ENCODE results near the gene POLR2C.

DNA sequence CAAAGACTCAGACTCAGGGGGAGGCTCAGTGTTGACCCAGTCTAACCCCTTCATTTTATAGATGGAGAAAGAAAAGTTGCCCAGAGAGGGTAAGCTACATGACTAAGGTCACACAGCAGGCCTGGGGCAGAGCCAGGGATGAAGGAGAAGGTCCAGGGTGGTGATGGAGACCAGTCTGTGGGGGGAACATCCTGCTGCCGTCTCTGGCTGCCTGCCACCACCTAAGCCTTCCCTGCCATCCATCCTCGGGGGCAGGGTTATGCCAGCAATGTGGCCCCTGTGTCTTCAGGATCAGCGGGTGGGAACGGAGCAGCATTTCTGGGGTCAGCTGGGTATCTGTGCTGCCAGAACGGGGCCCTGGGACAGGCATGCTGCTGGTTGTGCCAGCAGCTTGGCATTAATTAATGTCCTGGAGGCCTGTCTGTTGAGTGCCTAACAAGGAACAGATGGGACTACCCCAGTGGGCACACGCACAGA, 18.3 kb downstream of the POLR2C start:
- TF ChIP-seq, protein P1, sequence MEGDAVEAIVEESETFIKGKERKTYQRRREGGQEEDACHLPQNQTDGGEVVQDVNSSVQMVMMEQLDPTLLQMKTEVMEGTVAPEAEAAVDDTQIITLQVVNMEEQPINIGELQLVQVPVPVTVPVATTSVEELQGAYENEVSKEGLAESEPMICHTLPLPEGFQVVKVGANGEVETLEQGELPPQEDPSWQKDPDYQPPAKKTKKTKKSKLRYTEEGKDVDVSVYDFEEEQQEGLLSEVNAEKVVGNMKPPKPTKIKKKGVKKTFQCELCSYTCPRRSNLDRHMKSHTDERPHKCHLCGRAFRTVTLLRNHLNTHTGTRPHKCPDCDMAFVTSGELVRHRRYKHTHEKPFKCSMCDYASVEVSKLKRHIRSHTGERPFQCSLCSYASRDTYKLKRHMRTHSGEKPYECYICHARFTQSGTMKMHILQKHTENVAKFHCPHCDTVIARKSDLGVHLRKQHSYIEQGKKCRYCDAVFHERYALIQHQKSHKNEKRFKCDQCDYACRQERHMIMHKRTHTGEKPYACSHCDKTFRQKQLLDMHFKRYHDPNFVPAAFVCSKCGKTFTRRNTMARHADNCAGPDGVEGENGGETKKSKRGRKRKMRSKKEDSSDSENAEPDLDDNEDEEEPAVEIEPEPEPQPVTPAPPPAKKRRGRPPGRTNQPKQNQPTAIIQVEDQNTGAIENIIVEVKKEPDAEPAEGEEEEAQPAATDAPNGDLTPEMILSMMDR (IDR thresholded peaks at IDR 0.05): no peak
- TF ChIP-seq POLR2A (IDR thresholded peaks at IDR 0.05): no peak
